HG03571 (cell line): ENCODE measurements around the gene CIRBP.
A peak's percentile ranks its signal among the peaks of the same experiment; 100 is the strongest.

Experiments used
- ATAC-seq: cut with Tn5 transposase; IDR thresholded peaks from one replicate; pipeline ENCODE4 v1.9.1; 2021; ENCODE audit not compliant: unreplicated experiment

CIRBP gene

GRCh38 chr19:1254530-1255185 is 14.5 kb upstream of the CIRBP start:
- no peak for ATAC-seq

DNA sequence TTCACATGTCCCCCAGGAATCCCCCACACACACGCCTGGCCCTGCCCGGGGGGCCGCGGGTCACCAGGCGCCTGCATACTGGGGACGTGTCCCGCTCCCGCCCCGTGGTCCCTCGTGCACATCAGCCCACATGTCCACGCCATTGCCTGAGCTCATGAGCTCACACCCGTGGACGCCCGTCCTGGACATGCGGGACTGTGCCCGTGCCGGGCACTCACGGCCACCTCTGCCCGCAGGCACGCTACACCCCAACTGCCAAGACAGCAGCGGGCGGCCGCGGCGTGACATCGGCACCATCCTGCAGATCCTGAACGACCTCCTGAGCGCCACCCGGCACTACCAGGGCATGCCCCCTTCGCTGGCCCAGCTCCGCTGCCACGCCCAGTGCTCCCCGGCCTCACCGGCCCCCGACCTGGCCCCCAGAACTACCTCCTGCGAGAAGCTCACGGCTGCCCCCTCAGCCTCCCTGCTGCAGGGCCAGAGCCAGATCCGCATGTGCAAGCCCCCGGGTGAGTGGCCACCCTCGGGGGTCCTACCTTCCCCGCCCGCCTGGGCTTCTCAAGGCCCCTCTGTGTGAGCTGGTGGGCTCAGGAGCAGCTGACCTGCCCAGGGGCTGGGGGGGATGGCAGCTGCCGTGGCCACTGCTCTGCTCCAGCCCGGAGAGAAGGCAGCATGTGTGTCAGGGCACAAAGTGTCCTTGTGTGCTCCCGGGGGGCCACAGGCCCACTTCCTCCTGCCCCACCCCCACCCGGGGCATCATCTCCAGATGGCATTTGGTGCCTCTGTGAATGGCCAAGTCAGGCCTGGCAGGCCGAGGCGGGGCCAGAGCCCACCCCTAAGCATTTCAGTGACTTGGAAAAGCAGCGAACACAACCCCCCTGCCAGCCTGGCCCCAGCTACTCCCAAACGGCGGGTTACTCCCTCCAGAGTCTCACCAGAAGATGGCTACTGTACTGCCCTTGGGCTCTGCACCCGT is 13.7 kb upstream of the CIRBP start:
- ATAC-seq = no peak

- no peak for ATAC-seq
Measured at GRCh38 chr19:1256646-1257474, 12.3 kb upstream of the CIRBP start.

- no peak for ATAC-seq
Measured at GRCh38 chr19:1257475-1258162, 11.5 kb upstream of the CIRBP start.

- ATAC-seq = no peak
Measured at GRCh38 chr19:1258163-1258492, 11.0 kb upstream of the CIRBP start.

DNA sequence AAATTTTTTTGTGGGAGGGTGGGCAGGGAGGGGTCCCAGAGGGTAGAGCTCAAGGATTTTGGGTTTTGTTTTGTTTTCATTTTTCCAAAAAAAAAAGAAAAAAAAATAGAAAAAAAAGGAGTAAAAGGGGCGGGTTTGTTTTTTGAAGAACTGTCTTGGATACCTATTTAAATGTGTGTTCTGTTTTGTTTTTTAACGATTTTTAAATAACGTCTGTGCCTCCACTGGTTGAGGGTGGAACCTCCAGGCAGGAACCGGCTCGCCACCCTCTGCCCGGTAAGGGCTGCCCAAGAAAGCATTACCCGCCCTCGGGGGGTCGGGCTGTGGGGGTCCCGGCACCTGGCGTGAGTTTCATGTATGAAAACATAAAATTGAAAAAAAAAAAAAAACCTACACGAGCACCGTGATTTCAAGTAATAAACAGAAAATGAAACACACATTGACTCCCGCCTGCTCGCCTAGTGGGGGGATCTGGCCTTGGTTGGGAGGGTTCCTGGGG is 10.4 kb upstream of the CIRBP start:
- no peak for ATAC-seq

GRCh38 chr19:1259206-1259875 is 9.8 kb upstream of the CIRBP start:
- ATAC-seq = peak; percentile 25

DNA sequence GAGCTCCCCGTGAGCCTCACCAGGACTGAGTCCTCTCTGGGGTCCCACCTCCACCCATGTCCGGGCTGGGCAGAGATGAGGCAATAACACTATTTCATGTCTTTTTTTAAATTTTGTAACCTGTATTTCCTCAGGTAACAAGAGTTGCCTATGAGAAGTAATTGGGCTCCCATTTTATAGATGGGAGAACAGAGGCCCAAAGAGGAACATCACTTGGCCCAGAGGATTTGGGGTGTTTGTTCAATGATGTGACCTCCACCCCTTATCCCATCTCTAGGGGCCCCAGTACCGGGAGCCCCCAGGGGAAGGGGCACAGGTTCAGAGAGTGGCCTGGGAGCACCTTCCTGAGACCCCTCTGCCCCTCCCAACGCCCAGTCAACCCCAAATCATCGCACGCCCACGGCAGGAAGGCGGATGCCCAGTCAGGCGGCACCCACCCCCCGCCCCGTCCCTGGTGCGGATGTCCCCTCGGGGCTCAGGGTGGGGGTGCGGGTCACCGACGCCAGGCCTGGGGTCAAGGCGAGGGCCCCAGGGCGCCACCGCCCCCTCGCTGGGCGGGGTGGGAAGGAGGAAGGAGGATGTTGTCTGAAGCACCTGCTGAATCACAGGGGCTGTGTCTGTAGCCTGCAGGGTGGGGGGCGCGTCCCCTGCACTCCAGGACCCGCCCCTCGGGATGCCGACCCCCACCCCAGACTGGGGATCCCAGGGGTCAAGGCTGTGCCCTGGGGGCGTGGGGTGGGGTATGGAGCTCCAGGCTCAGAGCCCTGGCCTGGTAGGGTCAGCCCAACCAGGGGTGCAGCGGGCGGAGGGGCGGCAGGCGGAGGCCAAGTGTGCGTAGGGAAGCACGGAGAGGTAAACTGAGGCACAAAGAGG is 9.0 kb upstream of the CIRBP start:
- no peak for ATAC-seq

- no peak for ATAC-seq
Measured at GRCh38 chr19:1260749-1261537, 8.2 kb upstream of the CIRBP start.

- ATAC-seq = no peak
Measured at GRCh38 chr19:1261538-1261797, 7.7 kb upstream of the CIRBP start.

- no peak for ATAC-seq
Measured at GRCh38 chr19:1261798-1262622, 7.1 kb upstream of the CIRBP start.

DNA sequence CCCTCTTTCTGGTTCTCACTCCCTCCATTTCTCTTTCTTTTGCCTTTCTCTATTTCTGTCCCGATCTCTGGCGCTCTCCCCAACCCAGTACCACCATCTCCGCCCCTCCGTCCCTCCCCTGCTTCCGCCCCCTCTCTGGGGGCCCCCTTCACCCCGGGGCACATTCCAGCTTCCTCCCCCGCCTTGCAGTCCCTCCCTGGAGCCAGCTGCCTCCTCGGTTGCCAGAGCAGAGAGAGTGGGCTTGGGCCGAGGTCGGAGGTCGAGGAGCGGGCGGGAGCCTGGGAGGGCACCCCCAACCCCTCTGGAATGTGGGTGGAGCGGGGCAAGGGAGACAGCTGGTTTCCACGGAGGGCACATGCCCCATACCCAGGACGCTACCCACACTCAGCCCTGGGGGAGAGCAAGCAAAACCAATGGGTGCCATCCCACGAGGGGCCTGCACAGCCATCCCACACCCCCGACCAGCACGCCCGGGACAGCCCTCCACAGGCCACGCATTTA is 6.5 kb upstream of the CIRBP start:
- no peak for ATAC-seq

DNA sequence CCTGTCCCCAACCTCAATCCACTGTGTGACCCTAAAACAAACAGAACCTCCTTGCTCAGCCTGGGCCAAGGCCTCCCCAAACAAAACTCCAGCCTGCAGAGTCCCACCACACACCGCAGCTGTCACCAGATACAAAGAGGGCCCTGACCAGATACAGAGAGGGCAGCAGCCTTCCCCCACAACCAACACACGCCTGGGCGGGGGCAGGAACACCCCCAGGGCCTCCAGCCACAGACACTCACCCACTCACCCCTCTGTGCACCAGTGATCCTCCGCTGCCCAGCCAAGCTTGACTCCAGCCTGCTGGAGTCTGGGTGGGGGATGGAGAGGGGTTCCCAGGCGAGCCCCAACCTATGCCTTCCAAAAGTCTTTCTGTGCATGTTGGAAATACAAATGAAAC is 5.9 kb upstream of the CIRBP start:
- ATAC-seq = no peak

DNA sequence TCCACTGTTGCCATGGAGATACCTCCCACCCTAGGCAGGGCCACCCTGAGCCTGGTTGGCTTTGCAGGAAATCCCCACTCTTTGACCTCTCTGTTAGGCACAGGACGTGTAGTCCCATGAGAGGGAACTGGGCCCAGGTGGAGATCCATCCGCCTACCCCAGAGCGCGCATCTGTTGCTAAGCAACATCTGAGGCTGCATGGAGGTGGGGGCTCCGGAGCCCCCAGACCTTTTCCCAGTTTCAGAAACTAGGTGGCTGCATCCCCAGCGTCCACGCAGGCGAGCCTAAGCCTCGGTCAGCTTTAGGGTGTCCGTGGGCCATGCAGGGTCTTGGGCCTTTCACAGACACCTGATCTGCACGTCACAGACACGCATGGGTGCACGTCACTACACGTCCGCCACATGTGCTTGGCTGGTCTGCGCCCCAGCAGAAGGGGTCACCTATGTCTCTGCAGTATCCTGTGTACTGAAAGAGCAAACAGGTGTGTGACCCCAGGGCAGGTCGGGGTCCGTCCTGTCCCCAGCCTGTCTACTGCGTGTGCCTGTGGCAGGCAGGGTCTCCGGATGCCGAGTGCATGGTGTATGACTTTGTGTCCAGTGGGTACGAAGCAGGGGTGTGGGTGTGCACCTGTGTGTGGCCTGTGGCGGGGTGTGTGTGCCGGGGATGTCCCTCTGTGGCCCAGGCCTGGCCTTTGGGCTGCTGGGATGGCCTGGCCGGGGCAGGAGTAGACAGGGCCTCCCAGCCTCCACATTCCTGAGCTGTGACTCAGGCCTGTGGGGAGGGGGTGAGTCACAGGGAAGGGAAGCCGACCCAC is 4.1 kb upstream of the CIRBP start:
- no peak for ATAC-seq

DNA sequence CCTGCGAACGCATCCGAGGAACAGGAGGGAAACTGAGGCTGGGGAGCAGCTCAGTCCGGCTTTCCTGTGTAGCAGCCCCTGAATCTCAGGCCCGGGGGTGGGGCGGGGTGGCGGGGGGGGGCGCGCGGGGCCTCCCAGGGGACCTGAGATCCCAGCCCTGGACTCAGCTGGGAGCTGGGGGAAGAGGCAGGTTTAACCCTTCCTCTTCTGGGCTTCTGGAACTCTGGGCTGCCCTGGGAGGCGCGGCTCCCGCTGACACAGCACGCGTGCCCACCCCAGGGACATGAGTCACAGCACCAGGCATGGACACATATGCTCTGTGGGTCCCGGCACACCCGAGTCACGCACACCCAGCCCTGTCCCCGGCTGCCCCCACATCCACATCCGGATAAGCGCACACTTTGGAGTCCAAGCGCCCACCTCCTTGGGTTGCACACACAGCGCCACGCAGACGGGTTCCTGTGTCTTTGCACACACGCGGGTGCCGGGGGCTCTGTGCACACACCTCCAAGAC is 3.5 kb upstream of the CIRBP start:
- no peak for ATAC-seq

DNA sequence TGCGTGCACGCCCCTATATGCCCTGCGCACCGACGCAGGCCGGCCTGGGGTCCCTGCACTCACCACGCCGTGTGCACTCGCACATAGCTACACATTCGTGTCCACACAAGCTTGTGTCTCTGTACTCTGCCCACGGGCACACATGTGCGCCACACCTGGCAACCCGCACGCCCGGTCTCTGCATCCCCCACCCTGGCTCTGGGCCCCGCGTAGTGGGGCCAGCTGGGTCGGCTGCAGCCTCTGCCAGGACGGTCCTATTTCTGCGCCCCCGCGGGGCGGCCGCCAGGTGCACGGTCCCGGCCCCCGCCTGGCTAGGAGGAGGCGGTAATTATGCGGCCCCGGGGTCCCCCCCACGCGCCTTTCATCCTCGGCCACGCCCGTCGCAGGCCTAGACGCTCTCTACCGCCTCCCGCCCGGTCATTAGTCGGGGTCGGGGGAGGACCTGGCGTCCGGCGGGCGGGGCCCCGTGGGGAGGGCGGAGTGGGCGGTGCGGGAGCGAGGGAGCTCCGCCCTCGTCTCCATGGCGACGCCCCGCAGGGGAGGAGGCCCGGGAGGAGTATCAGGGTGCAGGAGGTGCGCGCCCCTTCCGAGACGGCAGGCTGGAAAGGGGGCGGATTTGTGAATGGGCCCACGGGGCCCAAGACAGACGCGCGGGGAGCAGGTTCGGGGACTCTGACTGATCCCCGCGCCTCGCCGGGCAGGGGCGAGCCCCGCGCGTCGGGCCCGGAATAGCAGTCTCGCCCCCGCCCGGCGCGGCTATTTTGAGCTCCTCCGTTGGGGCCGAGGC is 2.8 kb upstream of the CIRBP start:
- no peak for ATAC-seq
